ENCODE measurements around the gene GAS7.

DNA sequence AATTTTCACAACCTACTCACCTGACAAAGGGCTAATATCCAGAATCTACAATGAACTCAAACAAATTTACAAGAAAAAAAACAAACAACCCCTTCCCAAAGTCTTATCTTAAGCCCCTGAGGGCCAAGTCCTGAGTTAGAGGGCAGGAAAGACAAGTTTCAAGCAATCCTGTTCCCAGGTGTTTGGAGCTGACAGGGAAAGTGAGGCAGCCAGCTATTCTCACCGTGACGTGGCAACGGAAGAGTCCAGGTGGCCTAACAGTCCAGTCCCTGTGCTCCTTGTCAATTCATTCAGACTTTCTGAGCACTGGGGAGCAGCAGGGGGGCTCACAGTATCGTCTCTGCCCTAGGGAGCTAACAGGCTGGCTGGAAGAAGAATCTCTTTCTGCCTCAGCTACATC, 203.6 kb downstream of the GAS7 start:
- TF ChIP-seq, protein P1, sequence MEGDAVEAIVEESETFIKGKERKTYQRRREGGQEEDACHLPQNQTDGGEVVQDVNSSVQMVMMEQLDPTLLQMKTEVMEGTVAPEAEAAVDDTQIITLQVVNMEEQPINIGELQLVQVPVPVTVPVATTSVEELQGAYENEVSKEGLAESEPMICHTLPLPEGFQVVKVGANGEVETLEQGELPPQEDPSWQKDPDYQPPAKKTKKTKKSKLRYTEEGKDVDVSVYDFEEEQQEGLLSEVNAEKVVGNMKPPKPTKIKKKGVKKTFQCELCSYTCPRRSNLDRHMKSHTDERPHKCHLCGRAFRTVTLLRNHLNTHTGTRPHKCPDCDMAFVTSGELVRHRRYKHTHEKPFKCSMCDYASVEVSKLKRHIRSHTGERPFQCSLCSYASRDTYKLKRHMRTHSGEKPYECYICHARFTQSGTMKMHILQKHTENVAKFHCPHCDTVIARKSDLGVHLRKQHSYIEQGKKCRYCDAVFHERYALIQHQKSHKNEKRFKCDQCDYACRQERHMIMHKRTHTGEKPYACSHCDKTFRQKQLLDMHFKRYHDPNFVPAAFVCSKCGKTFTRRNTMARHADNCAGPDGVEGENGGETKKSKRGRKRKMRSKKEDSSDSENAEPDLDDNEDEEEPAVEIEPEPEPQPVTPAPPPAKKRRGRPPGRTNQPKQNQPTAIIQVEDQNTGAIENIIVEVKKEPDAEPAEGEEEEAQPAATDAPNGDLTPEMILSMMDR (conservative IDR thresholded peaks at IDR 0.05 in 1 of 2, IDR thresholded peaks at IDR 0.05 in 1 of 2; ENCODE audit: extremely low read depth in 1 of 2, insufficient read depth in 1 of 2, low read depth in 1 of 2, low read length in 2 of 2): no peak
- TF ChIP-seq EZH2 (IDR thresholded peaks at IDR 0.05; ENCODE audit: borderline replicate concordance, low read length): no peak
